Stimulated activated CD8-positive, alpha-beta memory T cell treated with anti-CD3 and anti-CD28 coated beads, Interleukin-4, amount 100 ng/mL, for 24 hours (primary cell): ENCODE results near the gene KIFAP3.

Source experiments
- DNase-seq: peaks from one replicate; pipeline ENCODE4 v3.0.0-alpha.2; 2020; ENCODE audit warnings: low read depth

Gene KIFAP3

GRCh38 chr1:169985757-169986156, 88.7 kb downstream of the KIFAP3 start:
- no peak for DNase-seq

DNA sequence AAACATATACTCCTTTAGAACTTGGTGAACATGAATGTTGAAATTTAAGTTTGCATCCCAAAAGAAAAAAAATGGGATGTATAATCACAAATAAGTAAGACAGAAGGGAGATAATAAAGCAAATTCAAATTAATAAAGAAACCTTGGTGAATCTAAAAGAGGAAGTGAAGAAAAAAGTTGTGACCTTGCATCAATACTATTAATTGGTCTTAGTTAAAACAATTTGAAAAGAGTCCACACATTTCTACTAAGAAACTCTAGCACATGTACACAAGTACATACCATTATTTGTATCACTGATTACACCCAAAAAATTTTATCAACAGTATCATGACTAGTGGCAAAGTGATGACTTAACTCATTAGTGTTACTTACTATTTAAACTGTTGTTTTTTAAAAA, 100.4 kb downstream of the KIFAP3 start:
- DNase-seq, result no peak

GRCh38 chr1:169970114-169970513, 104.4 kb downstream of the KIFAP3 start:
- no peak for DNase-seq

- DNase-seq, result no peak
Observed at GRCh38 chr1:169968174-169968573, 106.3 kb downstream of the KIFAP3 start.

DNA sequence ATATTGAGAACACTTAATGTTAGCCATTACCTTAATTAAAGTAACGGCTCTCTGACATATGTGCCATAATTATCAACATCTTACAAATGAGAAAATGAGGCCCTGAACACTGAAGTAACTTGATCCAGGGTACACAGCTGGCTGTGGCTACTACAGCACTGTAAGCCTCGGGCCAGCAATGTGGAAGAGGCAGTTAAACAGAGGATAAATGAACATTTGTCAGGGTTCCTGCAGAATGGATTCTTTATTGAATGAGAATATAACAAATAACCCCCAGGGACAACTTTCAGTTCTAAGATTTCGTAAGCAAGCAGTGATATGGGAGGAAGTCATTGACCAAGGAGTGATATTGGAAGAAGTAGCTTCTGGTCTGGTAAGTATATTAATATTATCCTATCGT, 110.3 kb downstream of the KIFAP3 start:
- DNase-seq, result no peak

- no peak for DNase-seq
Observed at GRCh38 chr1:169959686-169960085, 114.8 kb downstream of the KIFAP3 start.

DNA sequence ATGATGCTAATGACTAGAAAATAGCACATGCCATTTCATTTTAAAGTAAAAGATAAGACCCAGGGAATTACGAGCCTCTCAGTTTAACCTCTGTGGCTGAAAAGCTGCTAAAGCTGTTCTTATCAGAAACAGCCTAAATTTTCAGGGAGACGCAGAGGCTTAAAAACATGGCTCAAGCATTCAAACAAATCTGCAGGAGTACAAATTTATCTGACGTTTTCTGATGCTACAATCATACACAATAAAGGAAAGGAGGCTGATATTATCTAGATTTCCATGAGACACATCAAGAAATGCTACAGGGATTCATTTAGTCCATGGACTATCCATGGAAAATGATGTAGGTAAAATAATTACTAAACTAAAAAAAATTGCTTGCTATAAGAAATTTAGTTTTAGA, 115.5 kb downstream of the KIFAP3 start:
- DNase-seq, result no peak

GRCh38 chr1:169957884-169958283, 116.6 kb downstream of the KIFAP3 start:
- DNase-seq, result no peak

GRCh38 chr1:169951108-169951507, 123.4 kb downstream of the KIFAP3 start:
- no peak for DNase-seq

DNA sequence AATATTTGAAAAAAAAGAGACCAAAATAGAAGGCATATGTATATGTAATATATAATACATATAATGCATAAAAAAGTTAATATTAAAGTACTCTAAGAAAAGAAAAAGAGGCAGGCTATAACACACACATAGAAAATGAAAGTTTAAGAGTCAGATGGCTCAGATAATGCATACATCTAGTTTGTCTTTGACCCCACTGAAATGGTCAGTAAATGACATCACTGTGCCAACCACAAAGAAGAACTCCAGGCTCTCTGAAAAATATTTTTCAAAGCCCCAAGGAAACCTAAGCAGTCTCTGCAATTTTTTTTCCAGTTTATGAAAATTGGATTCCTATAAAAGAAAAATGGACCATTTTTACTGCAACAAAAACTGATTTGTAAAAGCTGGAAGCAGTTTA, 125.4 kb downstream of the KIFAP3 start:
- no peak for DNase-seq

GRCh38 chr1:169946206-169946605, 128.3 kb downstream of the KIFAP3 start:
- no peak for DNase-seq

DNA sequence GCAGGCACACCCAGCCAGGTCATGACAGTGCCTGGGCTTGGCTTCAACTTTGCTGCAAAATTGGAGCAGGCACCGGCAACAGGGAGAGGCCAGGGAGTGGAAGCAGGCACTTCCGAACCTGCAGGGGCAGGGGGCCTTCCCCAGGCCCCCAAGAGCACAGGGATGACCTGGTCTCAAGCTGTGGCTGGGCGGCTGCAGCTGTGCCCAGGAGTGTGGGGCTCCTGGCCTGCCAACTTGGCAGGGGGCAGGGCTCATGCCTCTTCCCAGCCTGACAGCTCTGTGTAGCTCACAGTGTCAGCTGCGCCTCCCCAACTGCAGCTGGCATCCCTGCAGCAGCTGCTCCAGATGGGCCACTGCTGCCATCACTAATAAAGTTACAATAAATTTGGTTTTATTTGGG, 129.3 kb downstream of the KIFAP3 start:
- DNase-seq, result no peak

GRCh38 chr1:169944621-169945020, 129.9 kb downstream of the KIFAP3 start:
- no peak for DNase-seq

GRCh38 chr1:169943963-169944526, 130.4 kb downstream of the KIFAP3 start:
- DNase-seq, result no peak

GRCh38 chr1:169941982-169942830, 132.3 kb downstream of the KIFAP3 start:
- no peak for DNase-seq

DNA sequence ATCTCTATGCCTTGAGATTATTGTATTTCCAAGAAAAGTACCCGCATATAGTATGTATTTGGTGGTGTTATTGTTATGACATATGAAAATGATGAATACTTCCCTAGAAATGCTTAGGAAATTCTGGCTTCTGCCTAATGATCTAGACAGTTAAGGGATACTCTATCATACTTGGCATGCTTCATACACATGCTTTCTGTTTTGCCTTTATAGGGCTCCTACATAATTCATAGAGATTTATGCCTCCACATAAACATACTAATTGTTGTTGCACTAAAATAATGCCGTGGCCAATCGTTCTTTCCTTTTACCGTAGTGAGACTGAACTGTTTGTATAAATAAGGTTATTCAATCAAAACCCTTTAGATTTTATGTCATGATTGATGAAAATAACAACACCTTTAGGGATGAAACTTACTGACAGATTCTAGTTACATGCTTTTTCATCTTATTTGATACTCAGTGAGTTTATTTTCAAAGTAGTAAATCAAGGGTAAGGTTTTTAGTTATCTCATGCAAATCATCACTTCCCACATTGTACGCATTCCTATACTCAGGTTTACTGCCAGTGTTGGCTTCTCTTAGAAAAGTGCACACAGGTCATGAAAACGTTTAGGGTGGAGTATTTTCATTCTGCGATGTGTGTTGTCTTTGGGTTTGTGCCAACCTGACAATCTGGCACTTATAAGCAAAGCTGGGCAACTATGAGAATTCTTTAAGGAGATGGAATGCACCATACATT, 140.3 kb downstream of the KIFAP3 start:
- DNase-seq, result no peak

- DNase-seq, result no peak
Observed at GRCh38 chr1:169931795-169932231, 142.7 kb downstream of the KIFAP3 start.

- DNase-seq, result no peak
Observed at GRCh38 chr1:169929210-169929526, 145.3 kb downstream of the KIFAP3 start.

GRCh38 chr1:169928438-169929209, 145.9 kb downstream of the KIFAP3 start:
- no peak for DNase-seq

DNA sequence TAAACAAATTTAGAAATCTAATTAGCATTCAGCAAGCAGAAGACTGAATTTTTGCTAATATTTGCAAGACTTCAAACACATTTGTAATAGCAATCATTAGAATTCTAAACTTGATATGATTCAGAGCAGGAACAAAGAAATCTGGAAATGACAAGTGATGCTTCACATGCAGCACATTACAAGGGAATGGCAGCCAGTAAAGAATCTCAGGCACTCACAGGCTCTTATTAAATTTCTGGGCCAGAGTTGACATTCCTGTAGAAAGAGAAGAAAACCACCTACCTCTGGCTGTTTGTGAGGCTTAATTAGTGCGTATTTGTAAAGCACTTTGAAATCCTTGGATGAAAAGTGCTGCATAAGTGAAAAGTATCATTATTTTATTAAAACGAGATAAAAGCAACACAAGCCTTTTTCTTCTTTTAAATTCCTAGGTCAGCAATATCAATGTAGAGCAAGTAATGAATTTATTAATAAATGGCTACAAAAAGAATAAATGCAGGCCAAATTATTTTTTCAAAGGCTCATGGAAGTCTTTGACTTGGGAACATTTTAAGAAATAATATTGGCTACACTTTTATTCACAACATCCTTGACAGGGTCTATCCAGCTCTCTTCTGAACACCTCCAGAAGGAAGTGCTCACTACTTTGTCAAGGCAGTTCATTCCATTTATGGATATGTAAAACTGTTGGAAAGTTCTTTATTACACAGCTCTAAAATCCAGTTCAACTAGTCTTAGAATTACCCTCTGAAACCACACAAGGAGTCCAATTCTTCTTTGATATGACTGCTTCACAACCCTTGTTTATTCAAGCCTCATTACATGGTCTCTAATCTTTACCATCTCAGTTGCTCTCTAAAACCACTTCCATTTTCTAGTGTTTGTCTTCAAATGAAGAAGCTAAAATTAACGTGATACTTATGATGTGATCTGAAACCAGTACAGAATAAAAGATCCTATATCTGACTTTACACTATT, 148.7 kb downstream of the KIFAP3 start:
- no peak for DNase-seq

DNA sequence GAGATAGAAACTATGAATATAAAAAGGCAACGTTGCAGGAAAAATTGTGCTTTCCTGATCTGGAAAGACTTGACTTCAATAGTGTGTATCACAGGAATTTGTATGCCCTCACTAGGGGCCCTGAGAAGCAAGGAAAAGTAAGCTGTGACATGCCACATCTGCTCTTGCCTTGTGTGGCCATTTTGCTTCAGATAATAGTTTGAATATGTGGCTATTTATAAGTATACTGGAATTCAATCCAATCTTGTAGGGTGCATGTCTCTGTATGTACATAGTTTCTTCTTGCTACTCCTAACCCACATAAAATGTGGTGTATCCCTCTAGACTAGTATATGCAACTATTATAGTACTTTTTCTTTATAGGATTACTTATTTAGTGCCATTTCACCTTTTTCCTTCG, 149.7 kb downstream of the KIFAP3 start:
- no peak for DNase-seq
